HUES48 (cell line): ENCODE data around the gene STMN1.

Source experiments
- H3K27ac ChIP-seq: one replicate; pipeline ENCODE4 v1.7.0; 2013; ENCODE audit warnings: low read depth, low read length, inconsistent platforms
- H3K27me3 ChIP-seq: 2 replicates; pipeline ENCODE4 v1.6.1; 2013; ENCODE audit warnings: mild to moderate bottlenecking, low read length; ENCODE audit not compliant: control insufficient read depth, insufficient read depth
- H3K36me3 ChIP-seq: 2 replicates; pipeline ENCODE4 v1.6.1; 2013; ENCODE audit warnings: low read length; ENCODE audit not compliant: control insufficient read depth, insufficient read depth
- H3K4me1 ChIP-seq: 2 replicates; pipeline ENCODE4 v1.6.1; 2013; ENCODE audit warnings: mild to moderate bottlenecking, low read length; ENCODE audit not compliant: control insufficient read depth, insufficient read depth
- H3K4me3 ChIP-seq: 2 replicates; pipeline ENCODE4 v1.5.1; 2013; ENCODE audit warnings: mild to moderate bottlenecking, low read depth, low read length
- H3K9ac ChIP-seq: 2 replicates; pipeline ENCODE4 v1.6.1; 2013; ENCODE audit warnings: mild to moderate bottlenecking, low read depth, low read length, moderate library complexity
- H3K9me3 ChIP-seq: 2 replicates; pipeline ENCODE4 v1.6.1; 2013; ENCODE audit warnings: low read length; ENCODE audit not compliant: control insufficient read depth, insufficient read depth

STMN1 gene

DNA sequence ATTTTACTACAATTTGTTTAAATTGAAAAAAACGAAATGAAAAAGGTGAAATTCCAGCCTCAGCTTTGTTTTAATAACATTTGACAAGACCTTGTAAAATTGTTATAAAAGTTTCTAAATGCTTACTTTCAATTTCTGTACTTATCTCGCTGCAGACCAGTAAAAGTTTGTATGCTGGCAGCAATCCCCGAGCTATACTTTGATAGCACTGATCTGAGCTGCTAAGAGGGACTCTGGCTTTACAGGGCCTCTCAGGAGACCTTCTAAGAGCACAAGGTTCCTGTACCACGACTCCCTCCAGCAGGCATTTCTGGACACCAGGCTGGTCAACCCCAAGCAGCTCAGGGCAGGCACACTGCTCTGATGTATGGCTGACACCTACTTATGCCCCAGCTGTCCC is 13.1 kb downstream of the STMN1 start:
- H3K4me1 ChIP-seq = peaks cover 18% of the 10 kb centered on the region
- no peak overlapping the region for H3K9ac ChIP-seq
- H3K27me3 ChIP-seq = no peaks in the 10 kb centered on the region
- H3K9me3 ChIP-seq = no peaks in the 10 kb centered on the region
- H3K27ac ChIP-seq = peak overlapping the region; percentile 95
- no peak overlapping the region for H3K4me3 ChIP-seq
- peaks cover under 1% of the 10 kb centered on the region; the same call in 1 of the 2 replicates for H3K36me3 ChIP-seq

DNA sequence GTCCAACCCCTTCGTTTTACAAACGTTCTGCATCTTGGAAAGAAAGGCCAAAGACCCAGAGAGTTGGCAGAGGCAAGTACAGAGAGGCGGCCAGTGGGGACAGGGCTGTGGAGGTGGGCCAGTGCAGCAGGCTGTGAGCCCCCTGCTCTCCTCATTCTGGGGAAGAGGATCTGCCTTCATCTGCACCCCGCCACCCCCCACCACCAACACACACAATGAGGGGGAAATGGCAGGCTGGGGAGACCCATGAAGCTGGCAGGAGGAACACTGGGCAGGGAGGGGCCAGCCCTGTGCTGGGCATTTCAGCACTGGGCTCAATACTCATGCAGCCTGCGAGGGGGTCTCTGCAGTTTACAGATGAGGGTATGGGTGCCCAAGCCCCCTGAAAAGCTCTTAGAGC is 14.6 kb downstream of the STMN1 start:
- Histone ChIP-seq H3K36me3 (no peaks in the 10 kb centered on the region), H3K27ac (peak overlapping the region; percentile 95), H3K4me3 (no peak overlapping the region), H3K9ac (no peak overlapping the region), H3K4me1 (peaks cover 18% of the 10 kb centered on the region), H3K27me3 (no peaks in the 10 kb centered on the region), H3K9me3 (no peaks in the 10 kb centered on the region)

DNA sequence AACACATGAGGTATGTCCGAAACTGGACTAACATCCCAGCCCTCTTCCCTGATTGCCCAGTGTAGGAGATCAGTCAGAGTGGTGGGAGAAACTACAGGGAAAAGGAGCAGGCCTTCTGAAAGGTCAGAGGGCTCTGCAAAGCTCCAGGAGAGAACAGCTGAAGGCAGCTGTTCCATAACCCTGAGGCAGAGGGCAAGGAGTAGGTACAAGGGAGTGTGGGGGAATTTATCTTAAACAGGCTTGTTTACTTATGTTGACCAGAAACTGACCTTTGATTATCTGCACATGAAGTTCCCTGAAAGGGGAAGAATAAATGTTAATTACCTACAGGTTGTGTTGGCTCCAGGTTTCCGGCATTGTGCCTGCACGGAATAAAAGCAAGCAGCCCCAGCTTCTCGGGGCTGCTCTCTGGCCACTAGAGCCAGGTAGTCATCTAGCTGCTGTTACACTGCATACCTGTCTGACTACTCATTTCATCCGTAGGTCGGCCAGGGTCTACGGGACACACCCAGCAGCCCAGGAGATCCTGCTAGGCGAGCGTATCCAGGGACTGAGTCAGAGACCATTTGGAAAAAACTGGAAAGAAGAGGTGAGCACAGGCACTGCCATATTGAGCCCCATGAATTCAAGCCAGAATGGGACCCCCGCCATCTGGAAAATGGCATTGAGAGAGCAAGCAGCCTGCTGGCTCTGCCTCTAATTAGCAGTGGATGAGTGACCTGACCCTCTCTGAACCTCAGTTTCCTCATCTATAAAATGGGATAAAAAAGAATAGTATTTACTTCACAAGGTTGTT is 15.8 kb downstream of the STMN1 start:
- Histone ChIP-seq H3K4me1 (peaks cover 18% of the 10 kb centered on the region), H3K27ac (no peak overlapping the region), H3K9ac (no peak overlapping the region), H3K36me3 (no peaks in the 10 kb centered on the region), H3K9me3 (no peaks in the 10 kb centered on the region), H3K4me3 (no peak overlapping the region), H3K27me3 (no peaks in the 10 kb centered on the region)

DNA sequence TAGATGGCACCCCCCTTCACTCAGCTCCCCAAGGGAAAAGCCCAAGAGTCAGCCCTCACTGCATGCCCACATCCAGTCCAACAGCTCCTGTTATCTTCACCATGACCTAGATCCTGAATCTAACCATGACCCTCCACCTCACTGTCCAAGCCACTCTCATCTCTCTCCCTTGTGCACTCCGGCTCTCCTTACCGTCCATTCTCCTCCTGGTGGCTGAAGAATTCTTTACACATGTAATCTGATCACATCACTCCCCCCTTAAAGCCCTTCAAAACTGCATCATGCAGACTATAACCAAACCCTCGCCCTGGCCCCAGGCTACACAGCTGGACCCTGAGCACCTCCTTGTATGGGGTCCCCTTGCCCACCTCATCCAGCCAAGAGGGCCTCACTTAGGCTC is 16.7 kb downstream of the STMN1 start:
- no peak overlapping the region for H3K4me3 ChIP-seq
- H3K9me3 ChIP-seq = no peaks in the 10 kb centered on the region
- no peak overlapping the region for H3K9ac ChIP-seq
- no peaks in the 10 kb centered on the region for H3K27me3 ChIP-seq
- H3K4me1 ChIP-seq = peaks cover 18% of the 10 kb centered on the region
- no peak overlapping the region for H3K27ac ChIP-seq
- no peaks in the 10 kb centered on the region for H3K36me3 ChIP-seq

DNA sequence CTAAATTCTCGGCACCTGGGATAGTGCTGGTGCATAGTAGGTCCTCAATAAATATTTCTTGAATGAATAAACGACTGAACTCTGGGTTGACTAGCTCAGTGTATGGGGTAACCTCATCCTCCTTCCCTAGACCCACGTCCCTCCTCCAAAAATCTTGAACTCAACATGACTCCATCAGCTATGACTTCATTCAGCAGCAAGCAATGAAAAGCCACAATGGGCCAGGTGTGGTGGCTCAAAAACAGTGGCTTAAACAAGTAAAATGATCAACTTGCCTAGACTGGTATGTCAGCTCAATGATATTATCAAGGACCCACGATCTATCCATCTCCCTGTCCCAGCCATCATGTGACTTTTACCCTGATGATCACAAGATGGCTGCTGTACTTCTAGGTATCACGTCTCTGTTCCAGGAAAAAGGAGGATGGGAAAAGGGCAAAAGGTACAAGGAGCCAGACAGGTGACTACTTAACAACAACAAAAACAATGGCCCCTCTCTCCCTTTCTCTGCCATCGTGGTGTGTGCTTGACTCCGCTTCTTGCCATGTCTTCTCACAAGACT is 17.7 kb downstream of the STMN1 start:
- no peaks in the 10 kb centered on the region for H3K36me3 ChIP-seq
- no peak overlapping the region for H3K4me3 ChIP-seq
- no peak overlapping the region for H3K27ac ChIP-seq
- no peak overlapping the region for H3K9ac ChIP-seq
- no peaks in the 10 kb centered on the region for H3K27me3 ChIP-seq
- H3K9me3 ChIP-seq = no peaks in the 10 kb centered on the region
- peaks cover 18% of the 10 kb centered on the region for H3K4me1 ChIP-seq

DNA sequence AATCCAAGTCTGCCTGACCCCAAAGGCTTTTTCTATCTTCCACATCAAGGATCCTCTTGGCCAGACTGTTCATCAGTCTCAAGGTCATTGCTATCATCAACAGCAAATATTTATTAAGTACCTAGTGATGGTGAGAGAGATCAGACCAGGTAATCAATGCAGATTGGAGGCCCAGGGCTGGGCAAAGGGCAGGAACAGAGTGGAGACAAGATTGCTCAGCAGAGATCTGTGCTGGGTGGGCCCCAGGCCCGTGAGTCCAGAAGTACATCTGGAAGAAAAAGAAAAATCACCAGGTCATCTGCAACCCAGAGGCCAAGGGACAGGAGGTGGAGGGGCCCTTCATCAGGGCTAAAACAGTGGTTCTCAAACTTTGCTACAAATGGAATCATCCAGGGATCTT is 20.6 kb downstream of the STMN1 start:
- no peaks in the 10 kb centered on the region for H3K9me3 ChIP-seq
- H3K4me1 ChIP-seq = no peaks in the 10 kb centered on the region
- H3K27ac ChIP-seq = no peak overlapping the region
- H3K9ac ChIP-seq = no peak overlapping the region
- H3K27me3 ChIP-seq = no peaks in the 10 kb centered on the region
- H3K4me3 ChIP-seq = no peak overlapping the region
- H3K36me3 ChIP-seq = no peaks in the 10 kb centered on the region

DNA sequence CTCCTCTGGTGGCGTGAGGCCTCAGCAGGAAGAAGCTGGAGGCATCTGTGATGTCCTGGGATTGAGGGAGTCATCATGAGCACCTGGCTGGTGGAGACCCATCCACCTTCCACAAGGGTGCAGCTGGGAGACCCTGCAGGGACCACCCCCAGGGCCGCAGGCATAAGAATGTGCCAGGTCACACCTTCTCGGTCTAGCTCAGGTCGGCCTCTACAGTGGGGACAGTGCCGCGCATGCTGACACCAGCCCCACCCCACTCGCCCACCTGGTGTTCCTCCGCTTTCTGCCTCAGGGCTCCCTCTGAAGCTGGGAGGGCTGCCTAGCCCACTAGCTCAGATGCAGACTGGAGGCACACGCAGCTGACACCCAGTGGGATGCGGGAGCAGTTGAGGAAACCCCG is 25.0 kb downstream of the STMN1 start:
- Histone ChIP-seq H3K4me1 (peaks cover 5% of the 10 kb centered on the region; the same call in 1 of the 2 replicates), H3K36me3 (no peaks in the 10 kb centered on the region), H3K27me3 (peaks cover 11% of the 10 kb centered on the region), H3K4me3 (no peak overlapping the region), H3K9me3 (no peaks in the 10 kb centered on the region), H3K27ac (no peak overlapping the region), H3K9ac (no peak overlapping the region)

DNA sequence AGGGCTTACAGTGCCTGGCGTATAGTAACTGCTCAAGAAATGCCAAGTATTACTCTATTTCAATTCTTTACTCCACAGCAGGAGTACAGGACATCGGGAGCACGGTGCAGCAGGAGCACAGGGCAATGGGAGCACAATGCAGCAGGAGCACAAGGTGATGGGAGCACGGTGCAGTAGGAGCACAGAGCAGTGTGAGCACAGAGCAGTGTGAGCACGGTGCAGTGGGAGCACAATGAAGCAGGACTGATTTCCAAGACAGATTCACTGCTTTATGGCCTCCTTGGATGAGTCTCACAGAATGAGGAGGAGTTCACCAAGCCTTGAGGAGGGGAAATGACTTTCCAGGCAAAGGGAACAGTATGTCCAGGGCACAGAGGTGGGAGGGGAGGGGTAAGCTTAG is 25.7 kb downstream of the STMN1 start:
- peaks cover 12% of the 10 kb centered on the region for H3K27me3 ChIP-seq
- H3K4me3 ChIP-seq = no peak overlapping the region
- no peak overlapping the region for H3K27ac ChIP-seq
- H3K9ac ChIP-seq = no peak overlapping the region
- no peaks in the 10 kb centered on the region for H3K9me3 ChIP-seq
- no peaks in the 10 kb centered on the region for H3K36me3 ChIP-seq
- peaks cover 10% of the 10 kb centered on the region; the same call in 1 of the 2 replicates for H3K4me1 ChIP-seq

DNA sequence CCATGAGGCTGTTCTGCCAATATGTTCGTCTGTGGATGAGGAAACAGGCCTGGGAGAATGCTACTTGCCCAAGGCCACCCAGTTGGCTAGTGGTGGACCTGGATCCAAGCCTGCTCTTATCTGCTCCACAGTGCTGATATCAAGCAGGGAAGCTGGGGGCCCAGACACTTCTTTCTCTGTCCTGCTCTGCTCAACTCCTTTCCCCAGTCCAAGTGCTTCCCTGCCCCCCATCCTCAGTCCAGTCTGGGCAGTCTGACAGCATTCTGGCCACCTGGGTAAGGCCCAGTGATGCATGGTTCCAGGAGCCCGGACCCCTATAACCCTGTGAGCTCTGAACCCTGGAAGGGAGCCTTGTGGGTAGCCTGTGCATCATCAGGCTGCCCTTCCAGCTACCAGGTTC is 26.5 kb downstream of the STMN1 start:
- H3K9ac ChIP-seq = no peak overlapping the region

DNA sequence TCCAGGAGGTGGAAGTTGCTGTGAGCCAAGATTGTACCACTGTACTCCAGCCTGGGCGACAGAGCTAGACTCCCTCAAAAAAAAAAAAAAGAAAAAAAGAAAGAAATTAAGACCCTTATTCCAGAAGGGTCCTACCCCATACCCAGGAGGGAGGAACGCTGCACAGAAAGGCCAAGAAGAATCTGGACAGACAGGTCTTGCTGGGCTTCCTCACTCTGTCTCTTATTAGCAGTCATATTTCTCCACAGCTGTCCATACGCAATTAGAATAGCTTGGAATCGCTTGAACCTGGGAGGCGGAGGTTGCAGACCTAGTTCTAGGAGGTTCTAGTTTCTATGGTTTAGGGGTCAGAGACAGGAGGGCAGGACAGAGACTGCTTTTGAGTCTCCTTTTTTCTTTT is 27.5 kb downstream of the STMN1 start:
- Histone ChIP-seq H3K27me3 (peaks cover 12% of the 10 kb centered on the region), H3K27ac (no peak overlapping the region), H3K4me1 (peaks cover 16% of the 10 kb centered on the region), H3K9me3 (no peaks in the 10 kb centered on the region), H3K36me3 (no peaks in the 10 kb centered on the region), H3K4me3 (no peak overlapping the region), H3K9ac (no peak overlapping the region)

More for the DNA sequence above, 26.5 kb downstream of the STMN1 start:
- no peak overlapping the region for H3K27ac ChIP-seq
- H3K4me1 ChIP-seq = peaks cover 12% of the 10 kb centered on the region
- H3K36me3 ChIP-seq = no peaks in the 10 kb centered on the region
- H3K27me3 ChIP-seq = peaks cover 12% of the 10 kb centered on the region
- no peak overlapping the region for H3K4me3 ChIP-seq
- no peaks in the 10 kb centered on the region for H3K9me3 ChIP-seq

DNA sequence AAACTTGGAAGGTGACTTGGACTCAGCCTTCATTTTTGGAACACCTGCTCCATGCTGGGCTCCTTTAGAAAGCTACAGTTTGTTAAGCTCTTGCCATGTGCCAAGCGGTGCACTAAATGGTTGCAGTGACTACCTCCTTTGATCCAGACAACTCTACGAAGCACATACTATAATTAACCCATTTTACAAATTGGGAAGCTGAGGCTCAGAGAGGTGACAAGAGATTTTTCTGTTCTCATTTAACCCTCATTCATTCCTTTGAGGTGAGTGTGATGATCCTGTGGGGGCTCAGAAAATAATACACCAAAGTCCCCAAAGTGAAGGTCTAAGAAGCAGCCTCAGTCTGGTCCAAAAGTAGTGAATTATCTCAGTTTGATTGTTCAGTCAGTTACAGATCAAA is 29.1 kb downstream of the STMN1 start:
- Histone ChIP-seq H3K27me3 (peaks cover 12% of the 10 kb centered on the region), H3K9me3 (no peaks in the 10 kb centered on the region), H3K4me3 (no peak overlapping the region), H3K4me1 (peaks cover 16% of the 10 kb centered on the region), H3K27ac (no peak overlapping the region), H3K36me3 (no peaks in the 10 kb centered on the region), H3K9ac (no peak overlapping the region)
